GM21528 (cell line): Measurements from ENCODE around the gene CLIP4.

Experiments
- ATAC-seq: cut with Tn5 transposase; IDR thresholded peaks from one replicate; pipeline ENCODE4 v1.9.1; 2021; ENCODE audit warnings: mild to moderate bottlenecking, moderate library complexity; ENCODE audit not compliant: unreplicated experiment, low FRiP score

Gene CLIP4

GRCh38 chr2:29215739-29216608, 100.8 kb downstream of the CLIP4 start:
- ATAC-seq: no peak

GRCh38 chr2:29216609-29216909, 101.3 kb downstream of the CLIP4 start:
- ATAC-seq: no peak

- ATAC-seq: no peak
These were observed 102.9 kb downstream of the CLIP4 start for GRCh38 chr2:29218071-29218470.

- ATAC-seq: no peak
These were observed 103.4 kb downstream of the CLIP4 start for GRCh38 chr2:29218550-29219125.

- no peak for ATAC-seq
These were observed 104.2 kb downstream of the CLIP4 start for GRCh38 chr2:29219374-29219773.

- no peak for ATAC-seq
These were observed 105.5 kb downstream of the CLIP4 start for GRCh38 chr2:29220506-29221270.

GRCh38 chr2:29222381-29223179, 107.4 kb downstream of the CLIP4 start:
- no peak for ATAC-seq

- no peak for ATAC-seq
These were observed 108.0 kb downstream of the CLIP4 start for GRCh38 chr2:29223257-29223656.

GRCh38 chr2:29223851-29224692, 108.9 kb downstream of the CLIP4 start:
- ATAC-seq: no peak

GRCh38 chr2:29224693-29225551, 109.7 kb downstream of the CLIP4 start:
- no peak for ATAC-seq

GRCh38 chr2:29225814-29226213, 110.6 kb downstream of the CLIP4 start:
- no peak for ATAC-seq

- no peak for ATAC-seq
These were observed 111.2 kb downstream of the CLIP4 start for GRCh38 chr2:29226375-29226774.

- no peak for ATAC-seq
These were observed 111.6 kb downstream of the CLIP4 start for GRCh38 chr2:29226808-29227207.

- ATAC-seq: no peak
These were observed 112.9 kb downstream of the CLIP4 start for GRCh38 chr2:29227935-29228675.

GRCh38 chr2:29228947-29229346, 113.7 kb downstream of the CLIP4 start:
- no peak for ATAC-seq

GRCh38 chr2:29229640-29230039, 114.4 kb downstream of the CLIP4 start:
- no peak for ATAC-seq

- no peak for ATAC-seq
These were observed 116.8 kb downstream of the CLIP4 start for GRCh38 chr2:29232041-29232440.

- ATAC-seq: no peak
These were observed 118.2 kb downstream of the CLIP4 start for GRCh38 chr2:29233428-29233827.
